ENCODE measurements around the gene PISD.
"Not testable (repeated sequence)": the region's sequence is repeated elsewhere in the genome, so short reads cannot be mapped to it uniquely, and the experiment has no call there.

Gene PISD

GRCh38 chr22:31604746-31605705, 57.0 kb downstream of the PISD start:
- DNase-seq: no peak

DNA sequence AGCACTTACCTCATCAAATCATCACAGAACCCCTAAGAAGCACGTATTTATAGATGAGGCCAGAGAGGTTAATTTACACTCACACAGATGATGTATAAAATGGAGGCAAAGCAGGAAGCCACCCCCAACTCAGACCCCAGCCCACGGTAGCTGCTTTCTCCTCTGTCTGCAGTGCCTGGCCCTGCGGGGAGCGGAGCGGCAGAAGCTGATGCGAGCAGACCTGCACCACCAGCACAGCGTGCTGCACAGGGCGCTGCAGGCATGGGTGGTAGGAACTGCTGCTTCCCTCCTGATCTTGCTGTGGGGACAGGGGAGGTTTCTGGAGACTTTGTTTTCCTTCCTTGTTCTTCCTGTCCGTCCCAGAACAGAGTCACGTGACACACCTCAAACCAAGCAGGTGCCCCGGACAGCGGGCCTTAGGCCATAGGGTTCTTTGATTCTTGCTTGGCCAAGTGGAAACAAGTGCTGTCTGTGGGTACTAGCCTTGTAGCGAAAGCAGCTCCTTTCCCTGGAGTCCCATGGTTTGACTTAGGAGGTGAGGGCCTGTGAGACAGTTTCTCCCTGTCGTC, 57.8 kb downstream of the PISD start:
- no peak for DNase-seq

GRCh38 chr22:31603574-31603973, 58.4 kb downstream of the PISD start:
- DNase-seq: no peak

- DNase-seq: no peak
These were observed 58.9 kb downstream of the PISD start for GRCh38 chr22:31603081-31603525.

DNA sequence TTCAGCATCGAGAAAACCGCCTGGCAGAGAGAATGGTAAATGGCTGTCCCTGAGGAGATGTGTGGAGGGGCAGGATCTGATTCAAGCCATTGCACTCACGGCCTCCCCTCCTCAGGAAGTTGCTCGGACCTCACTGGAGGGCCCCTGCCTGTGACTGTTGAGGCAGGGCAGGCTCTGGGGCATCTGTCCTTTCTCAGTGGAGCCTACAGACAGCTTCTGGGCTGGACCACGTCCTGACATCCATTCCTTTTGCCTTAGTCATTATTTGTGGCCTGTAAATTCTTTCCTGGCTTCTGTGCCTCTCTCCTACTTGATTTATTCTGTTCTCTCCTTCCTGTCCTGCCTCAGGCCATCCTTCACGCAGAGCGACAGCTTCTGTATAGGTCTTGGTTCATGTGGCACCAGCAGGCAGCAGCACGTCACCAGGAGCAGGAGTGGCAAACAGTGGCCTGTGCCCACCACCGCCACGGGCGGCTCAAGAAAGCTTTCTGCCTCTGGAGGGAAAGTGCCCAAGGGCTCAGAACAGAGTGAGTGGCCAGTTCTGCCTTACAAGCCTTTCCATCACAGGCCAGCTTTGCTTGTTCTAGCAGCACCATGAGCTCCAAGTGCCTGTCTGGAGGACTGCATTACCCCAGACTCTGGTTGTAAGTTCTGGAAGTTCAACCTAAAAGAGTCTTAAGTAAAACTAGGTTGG, 59.6 kb downstream of the PISD start:
- no peak for DNase-seq

GRCh38 chr22:31595271-31595670, 66.7 kb downstream of the PISD start:
- DNase-seq: no peak

- not testable (repeated sequence) for DNase-seq
These were observed 71.9 kb downstream of the PISD start for GRCh38 chr22:31590161-31590560.

GRCh38 chr22:31588970-31589675, 72.9 kb downstream of the PISD start:
- DNase-seq: no peak

DNA sequence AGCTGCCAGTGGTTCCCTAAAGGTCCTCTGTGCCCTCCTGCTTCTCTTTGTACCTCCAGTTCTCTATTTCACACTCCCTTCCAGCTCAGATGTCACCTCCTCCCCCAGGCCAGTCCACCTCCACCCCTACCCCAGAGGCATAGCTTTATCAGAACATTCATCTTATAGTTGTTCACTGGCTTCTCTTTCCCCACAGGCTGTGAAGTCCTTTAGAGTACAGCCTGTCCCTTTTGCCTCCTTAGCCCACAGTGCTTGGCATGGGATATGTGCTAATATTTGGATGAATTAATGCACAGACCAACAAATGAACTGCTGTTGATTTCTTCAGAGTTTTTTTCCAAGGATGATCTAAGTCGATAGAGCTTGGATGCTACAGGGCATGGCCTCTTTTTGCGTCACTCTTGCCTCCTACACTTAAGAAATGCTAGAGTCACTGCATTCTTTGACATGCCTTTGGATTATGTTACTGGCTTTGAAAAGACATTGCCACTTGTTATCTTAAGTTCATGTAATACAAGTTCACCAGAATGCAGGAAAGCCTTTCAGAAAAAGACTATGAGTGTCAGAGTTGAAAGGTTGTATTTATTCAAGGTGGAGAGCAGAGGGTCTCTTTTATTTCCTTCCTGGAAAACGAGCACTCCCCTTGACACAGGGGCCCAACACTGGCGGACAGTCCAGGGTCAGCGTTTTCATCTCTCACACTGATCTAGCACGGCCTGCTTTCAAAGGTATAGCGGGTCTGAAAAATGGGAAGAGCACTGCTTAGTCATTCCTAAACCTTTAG, 75.7 kb downstream of the PISD start:
- DNase-seq: no peak

- DNase-seq: no peak
These were observed 76.7 kb downstream of the PISD start for GRCh38 chr22:31585161-31585859.

- DNase-seq: no peak
These were observed 77.2 kb downstream of the PISD start for GRCh38 chr22:31584804-31585160.

- no peak for DNase-seq
These were observed 78.0 kb downstream of the PISD start for GRCh38 chr22:31583861-31584485.

- no peak for DNase-seq
These were observed 82.2 kb downstream of the PISD start for GRCh38 chr22:31579835-31580242.

- no peak for DNase-seq
These were observed 83.8 kb downstream of the PISD start for GRCh38 chr22:31578171-31578570.

DNA sequence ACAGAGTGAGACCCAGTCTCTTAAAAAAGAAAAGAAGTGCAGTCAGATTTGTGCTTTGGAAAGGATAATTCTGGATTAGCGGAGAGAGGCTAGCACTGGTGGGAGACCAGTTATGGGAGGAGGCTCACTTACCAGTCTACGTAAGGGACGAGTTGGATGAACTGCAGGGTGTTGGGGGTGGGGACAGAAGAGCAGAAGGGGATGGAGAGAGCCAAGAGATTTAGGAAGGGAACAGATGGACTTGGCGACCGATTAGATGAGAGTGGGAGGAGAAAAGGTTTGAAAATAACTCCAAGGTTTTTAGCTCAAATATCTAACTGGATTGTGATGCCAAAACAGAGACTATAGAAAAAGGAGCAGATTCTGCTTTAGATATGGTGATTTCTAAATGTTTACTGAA, 84.3 kb downstream of the PISD start:
- peak in 1 of 2 donors; percentile 25 for DNase-seq

- no peak for DNase-seq
These were observed 86.8 kb downstream of the PISD start for GRCh38 chr22:31575190-31575589.

- no peak for DNase-seq
These were observed 87.9 kb downstream of the PISD start for GRCh38 chr22:31574055-31574670.

DNA sequence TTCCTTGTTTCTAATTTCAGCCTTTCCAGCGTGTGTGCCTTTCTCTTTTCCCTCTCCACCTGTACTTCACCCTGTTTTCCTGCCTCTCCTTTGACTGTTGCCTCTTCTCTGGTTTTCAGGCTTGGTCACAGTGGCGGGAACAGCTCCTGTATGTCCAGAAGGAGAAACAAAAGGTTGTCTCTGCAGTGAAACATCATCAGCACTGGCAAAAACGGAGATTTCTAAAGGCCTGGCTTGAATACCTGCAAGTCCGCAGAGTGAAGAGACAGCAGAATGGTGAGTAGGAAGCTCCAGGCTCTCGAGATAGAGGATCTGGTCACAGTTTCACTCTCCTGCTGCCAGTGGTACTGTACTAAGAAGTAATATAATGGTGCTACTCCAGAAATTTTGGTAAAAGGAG, 89.1 kb downstream of the PISD start:
- DNase-seq: no peak

DNA sequence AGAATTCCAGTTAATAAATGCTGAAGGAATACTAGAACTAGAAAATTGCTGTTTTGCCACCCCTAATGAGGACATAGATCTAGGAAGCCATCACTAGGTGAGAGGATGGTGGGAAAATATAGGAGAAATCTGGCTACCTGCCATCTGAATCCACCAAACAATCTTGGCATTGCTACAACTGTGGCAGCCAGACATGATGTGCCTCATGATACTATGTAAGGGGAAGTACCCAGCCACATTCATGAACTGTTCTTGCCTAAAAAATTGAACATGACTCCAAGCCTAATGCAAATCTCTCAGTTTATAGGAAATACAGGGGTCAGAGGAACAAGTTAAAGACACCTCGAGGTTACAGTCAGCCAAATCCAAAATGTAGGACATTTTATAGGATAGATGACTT, 92.9 kb downstream of the PISD start:
- DNase-seq: no peak

Measured in hippocampal formation (tissue), 2 donors.